PC-3 (cell line): Measurements from ENCODE around the gene TIMP1.

Experiments used
- EZH2 ChIP-seq: fragments of 300-600 bp; sonication (generic); IDR thresholded peaks from one replicate; pipeline ENCODE4 v1.6.1; 2017; ENCODE audit warnings: antibody characterized with exemption, mild to moderate bottlenecking, low read length; ENCODE audit not compliant: unreplicated experiment
- EZH2phosphoT487 ChIP-seq: fragments of 300-600 bp; sonication (generic); IDR thresholded peaks from 2 replicates; pipeline ENCODE4 v1.6.1; 2018; ENCODE audit warnings: mild to moderate bottlenecking, antibody characterized with exemption, low read length, borderline replicate concordance
- TF ChIP-seq, protein P1 (sequence below): fragments of 300-600 bp; sonication (generic); conservative IDR thresholded peaks from 2 replicates; pipeline ENCODE4 v1.5.1; 2017; ENCODE audit warnings: antibody characterized with exemption, low read depth, mild to moderate bottlenecking, low read length

DNA sequence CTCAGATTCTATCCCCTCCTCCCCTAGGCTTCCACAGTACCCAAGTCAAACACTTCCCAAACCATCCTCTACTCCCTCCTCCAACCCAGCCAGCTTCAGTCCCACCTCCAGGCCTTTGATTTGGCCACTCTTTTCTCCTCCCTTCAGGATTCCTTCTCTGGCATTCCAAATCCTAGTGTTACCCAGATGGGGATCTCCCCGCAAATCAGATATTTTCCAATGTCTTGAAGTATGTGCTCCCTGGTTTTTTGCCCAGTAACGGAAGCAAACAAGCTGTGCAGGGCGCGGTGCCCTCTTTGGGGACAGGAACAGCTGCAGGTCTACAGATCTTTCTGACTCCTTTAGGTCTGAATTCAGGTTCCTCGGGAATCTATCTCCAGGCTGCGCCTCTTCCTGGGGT, 39.6 kb downstream of the TIMP1 start:
- TF ChIP-seq, protein P1, sequence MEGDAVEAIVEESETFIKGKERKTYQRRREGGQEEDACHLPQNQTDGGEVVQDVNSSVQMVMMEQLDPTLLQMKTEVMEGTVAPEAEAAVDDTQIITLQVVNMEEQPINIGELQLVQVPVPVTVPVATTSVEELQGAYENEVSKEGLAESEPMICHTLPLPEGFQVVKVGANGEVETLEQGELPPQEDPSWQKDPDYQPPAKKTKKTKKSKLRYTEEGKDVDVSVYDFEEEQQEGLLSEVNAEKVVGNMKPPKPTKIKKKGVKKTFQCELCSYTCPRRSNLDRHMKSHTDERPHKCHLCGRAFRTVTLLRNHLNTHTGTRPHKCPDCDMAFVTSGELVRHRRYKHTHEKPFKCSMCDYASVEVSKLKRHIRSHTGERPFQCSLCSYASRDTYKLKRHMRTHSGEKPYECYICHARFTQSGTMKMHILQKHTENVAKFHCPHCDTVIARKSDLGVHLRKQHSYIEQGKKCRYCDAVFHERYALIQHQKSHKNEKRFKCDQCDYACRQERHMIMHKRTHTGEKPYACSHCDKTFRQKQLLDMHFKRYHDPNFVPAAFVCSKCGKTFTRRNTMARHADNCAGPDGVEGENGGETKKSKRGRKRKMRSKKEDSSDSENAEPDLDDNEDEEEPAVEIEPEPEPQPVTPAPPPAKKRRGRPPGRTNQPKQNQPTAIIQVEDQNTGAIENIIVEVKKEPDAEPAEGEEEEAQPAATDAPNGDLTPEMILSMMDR, result no peak
- TF ChIP-seq EZH2phosphoT487 (no peak), EZH2 (no peak)
